HuH-7 (cell line): ENCODE results near the gene KCNMA1.

ENCODE experiments used
- DNase-seq: peaks from one replicate; pipeline ENCODE4 v3.0.0; 2011; ENCODE audit warnings: low spot score

The KCNMA1 gene

GRCh38 chr10:76922666-76923065 is 714.9 kb downstream of the KCNMA1 start:
- DNase-seq, result no peak

- no peak for DNase-seq
Measured at GRCh38 chr10:76921383-76922010, 716.1 kb downstream of the KCNMA1 start.

- DNase-seq, result no peak
Measured at GRCh38 chr10:76920581-76920980, 717.0 kb downstream of the KCNMA1 start.

GRCh38 chr10:76918106-76918505 is 719.5 kb downstream of the KCNMA1 start:
- DNase-seq, result no peak

- DNase-seq, result no peak
Measured at GRCh38 chr10:76917071-76917470, 720.5 kb downstream of the KCNMA1 start.

- no peak for DNase-seq
Measured at GRCh38 chr10:76916536-76916935, 721.1 kb downstream of the KCNMA1 start.

- DNase-seq, result no peak
Measured at GRCh38 chr10:76915316-76915715, 722.3 kb downstream of the KCNMA1 start.

GRCh38 chr10:76911184-76911583 is 726.4 kb downstream of the KCNMA1 start:
- DNase-seq, result no peak

GRCh38 chr10:76910184-76910962 is 727.2 kb downstream of the KCNMA1 start:
- no peak for DNase-seq

GRCh38 chr10:76906256-76906655 is 731.4 kb downstream of the KCNMA1 start:
- no peak for DNase-seq

GRCh38 chr10:76905251-76905650 is 732.4 kb downstream of the KCNMA1 start:
- DNase-seq, result no peak

GRCh38 chr10:76903387-76903945 is 734.1 kb downstream of the KCNMA1 start:
- DNase-seq, result no peak

- DNase-seq, result peak; percentile 10
Measured at GRCh38 chr10:76902949-76903348, 734.7 kb downstream of the KCNMA1 start.

- no peak for DNase-seq
Measured at GRCh38 chr10:76901701-76902100, 735.9 kb downstream of the KCNMA1 start.

- no peak for DNase-seq
Measured at GRCh38 chr10:76899490-76899889, 738.1 kb downstream of the KCNMA1 start.

- DNase-seq, result no peak
Measured at GRCh38 chr10:76892766-76893479, 744.7 kb downstream of the KCNMA1 start.

GRCh38 chr10:76887223-76888010 is 750.2 kb downstream of the KCNMA1 start:
- no peak for DNase-seq

- no peak for DNase-seq
Measured at GRCh38 chr10:76885816-76886215, 751.8 kb downstream of the KCNMA1 start.

GRCh38 chr10:76884673-76885275 is 752.8 kb downstream of the KCNMA1 start:
- no peak for DNase-seq

GRCh38 chr10:76883596-76883995 is 754.0 kb downstream of the KCNMA1 start:
- no peak for DNase-seq

- DNase-seq, result no peak
Measured at GRCh38 chr10:76882796-76883195, 754.8 kb downstream of the KCNMA1 start.
